Neural cell (in vitro differentiated cells): ENCODE results near the gene RHO. TPM values are rescaled to one million over a fixed set of nuclear protein-coding genes. Genes with fewer than 3 reads are reported as not detected.
"Not testable (repeated sequence)": the region's sequence is repeated elsewhere in the genome, so short reads cannot be mapped to it uniquely, and the experiment has no call there.

Experiments
- H2AFZ ChIP-seq: fragments of 200-600, 300-800 bp; sonication (generic), shearing (Covaris generic); 2 replicates; pipeline ENCODE4 v1.6.0; 2014; ENCODE audit warnings: low read depth, mild to moderate bottlenecking, antibody characterized with exemption, low read length, moderate library complexity
- H3F3A ChIP-seq: fragments of 200-600 bp; shearing (Covaris generic); 2 replicates; pipeline ENCODE4 v1.6.1; 2016; ENCODE audit warnings: mild to moderate bottlenecking, moderate library complexity, mixed read lengths, antibody characterized with exemption, low read length; ENCODE audit not compliant: insufficient read depth, poor library complexity, severe bottlenecking
- H3K27ac ChIP-seq: fragments of 200-600, 300-800 bp; sonication (generic), shearing (Covaris generic); 2 replicates; pipeline ENCODE4 v1.5.1; 2014; ENCODE audit warnings: mild to moderate bottlenecking, low read length, moderate library complexity
- H3K27me3 ChIP-seq: fragments of 300-800, 200-600 bp; sonication (generic), shearing (Covaris generic); 2 replicates; pipeline ENCODE4 v1.6.0; 2014; ENCODE audit warnings: mild to moderate bottlenecking, low read depth, low read length, moderate library complexity; ENCODE audit not compliant: insufficient read depth
- H3K36me3 ChIP-seq: fragments of 300-800, 200-600 bp; sonication (generic), shearing (Covaris generic); 2 replicates; pipeline ENCODE4 v1.5.1; 2014; ENCODE audit warnings: mild to moderate bottlenecking, antibody characterized with exemption, low read length, moderate library complexity; ENCODE audit not compliant: insufficient read depth
- H3K4me2 ChIP-seq: fragments of 300-800, 200-600 bp; sonication (generic), shearing (Covaris generic); 2 replicates; pipeline ENCODE4 v1.6.0; 2014; ENCODE audit warnings: mild to moderate bottlenecking, low read length
- H3K4me3 ChIP-seq: fragments of 300-800, 200-600 bp; sonication (generic), shearing (Covaris generic); 2 replicates; pipeline ENCODE4 v1.5.1; 2014; ENCODE audit warnings: mild to moderate bottlenecking, low read length, moderate library complexity
- H3K79me2 ChIP-seq: fragments of 200-600 bp; shearing (Covaris generic); replicated peaks from 2 replicates; pipeline ENCODE4 v1.6.0; 2014; ENCODE audit warnings: mild to moderate bottlenecking, low read length, moderate library complexity; ENCODE audit not compliant: insufficient read depth
- H3K9ac ChIP-seq: fragments of 300-800, 200-600 bp; sonication (generic), shearing (Covaris generic); 2 replicates; pipeline ENCODE4 v1.6.1; 2016; ENCODE audit warnings: mild to moderate bottlenecking, low read length, mixed read lengths
- H3K9me2 ChIP-seq: fragments of 200-600 bp; shearing (Covaris generic); 2 replicates; pipeline ENCODE4 v1.6.1; 2016; ENCODE audit warnings: mild to moderate bottlenecking, low read length, mixed read lengths; ENCODE audit not compliant: insufficient read depth
- H3K9me3 ChIP-seq: fragments of 200-600, 300-800 bp; sonication (generic), shearing (Covaris generic); 2 replicates; pipeline ENCODE4 v1.6.1; 2016; ENCODE audit warnings: mild to moderate bottlenecking, mixed run types, low read length, moderate library complexity, mixed read lengths
- H4K20me1 ChIP-seq: fragments of 200-600 bp; shearing (Covaris generic); 2 replicates; pipeline ENCODE4 v1.6.1; 2016; ENCODE audit warnings: mild to moderate bottlenecking, mixed run types; ENCODE audit not compliant: insufficient read depth
- CTCF ChIP-seq: fragments of 450-650 bp; IDR thresholded peaks from 2 replicates; pipeline ENCODE4 v1.5.1; 2014; ENCODE audit warnings: antibody characterized with exemption, mild to moderate bottlenecking, moderate library complexity; ENCODE audit not compliant: poor library complexity, severe bottlenecking
- EP300 ChIP-seq: fragments of 450-650 bp; conservative IDR thresholded peaks from 2 replicates; pipeline ENCODE4 v1.6.1; 2014; ENCODE audit warnings: antibody characterized with exemption, mild to moderate bottlenecking, moderate library complexity; ENCODE audit not compliant: poor library complexity, severe bottlenecking
- EZH2 ChIP-seq: fragments of 200-600, 300-800 bp; shearing (Covaris generic), sonication (generic); IDR thresholded peaks from 2 replicates; pipeline ENCODE4 v1.6.1; 2014; ENCODE audit warnings: antibody characterized with exemption, low read length, borderline replicate concordance, mild to moderate bottlenecking; ENCODE audit not compliant: insufficient read depth, poor library complexity, severe bottlenecking
- MXI1 ChIP-seq: fragments of 450-650 bp; conservative IDR thresholded peaks from 2 replicates; pipeline ENCODE4 v1.6.1; 2014; ENCODE audit warnings: antibody characterized with exemption, mild to moderate bottlenecking; ENCODE audit not compliant: poor library complexity, severe bottlenecking
- POLR2AphosphoS5 ChIP-seq: IDR thresholded peaks from 2 replicates; pipeline ENCODE4 v1.6.1; 2012
- RAD21 ChIP-seq: fragments of 450-650 bp; conservative IDR thresholded peaks from 2 replicates; pipeline ENCODE4 v1.6.1; 2014; ENCODE audit warnings: antibody characterized with exemption, mild to moderate bottlenecking, moderate library complexity
- REST ChIP-seq: IDR thresholded peaks from 2 replicates; pipeline ENCODE4 v1.6.1; 2012; ENCODE audit warnings: borderline replicate concordance
- SMC3 ChIP-seq: fragments of 450-650 bp; conservative IDR thresholded peaks from 2 replicates; pipeline ENCODE4 v1.6.1; 2014; ENCODE audit warnings: antibody characterized with exemption, mild to moderate bottlenecking, moderate library complexity; ENCODE audit not compliant: poor library complexity
- TAF1 ChIP-seq: IDR thresholded peaks from 2 replicates; pipeline ENCODE4 v1.6.1; 2012; ENCODE audit warnings: low read depth
- polyA plus RNA-seq: library from polyadenylated mRNA; depleted of rRNA; stranded (reverse); fragments of >200 nt; gene quantifications from 2 replicates; pipeline ENCODE4 v1.2.3, GENCODE V29; 2014

The RHO gene
- polyA plus RNA-seq, 1 donor from 2014 or later, result not detected

- H3K4me3 ChIP-seq, result no peak overlapping the region
- no peak overlapping the region for H3K9ac ChIP-seq
- no peak overlapping the region for H2AFZ ChIP-seq
- H3K4me2 ChIP-seq, result no peak overlapping the region
- no peaks in the 10 kb centered on the region for H3K36me3 ChIP-seq
- H3K27ac ChIP-seq, result no peak overlapping the region
- H4K20me1 ChIP-seq, result no peaks in the 10 kb centered on the region
- no peaks in the 10 kb centered on the region for H3K79me2 ChIP-seq
- H3K9me3 ChIP-seq, result no peaks in the 10 kb centered on the region
- TF ChIP-seq RAD21 (no peak), EP300 (no peak), MXI1 (no peak), POLR2AphosphoS5 (no peak), REST (no peak), EZH2 (no peak), SMC3 (no peak), TAF1 (no peak), CTCF (no peak)
- H3K9me2 ChIP-seq, result no peaks in the 10 kb centered on the region
- H3K27me3 ChIP-seq, result no peaks in the 10 kb centered on the region
- no peaks in the 10 kb centered on the region for H3F3A ChIP-seq
These were observed 41.1 kb upstream of the RHO start for GRCh38 chr3:129487183-129487867.

- not testable (repeated sequence) for H3K4me2 ChIP-seq, H4K20me1 ChIP-seq, H3K9me3 ChIP-seq, H3K4me3 ChIP-seq, H3K9ac ChIP-seq, H3K36me3 ChIP-seq, H3K9me2 ChIP-seq, H3F3A ChIP-seq, H3K27ac ChIP-seq, H3K27me3 ChIP-seq, H2AFZ ChIP-seq, H3K79me2 ChIP-seq
These were observed 40.5 kb upstream of the RHO start for GRCh38 chr3:129487868-129488335.

GRCh38 chr3:129489258-129489657 lies 39.2 kb upstream of the RHO start:
- H2AFZ ChIP-seq, H3K27ac ChIP-seq, H3K79me2 ChIP-seq, H3K9ac ChIP-seq, H3K9me2 ChIP-seq, H3K4me2 ChIP-seq, H3K4me3 ChIP-seq, H3K36me3 ChIP-seq, H3K27me3 ChIP-seq, H3K9me3 ChIP-seq, H4K20me1 ChIP-seq, H3F3A ChIP-seq: not testable (repeated sequence)
